NCI-H446 (cell line): ENCODE measurements around the gene UBAC1.
A peak's percentile ranks its signal among the peaks of the same experiment; 100 is the strongest.
"Not testable (repeated sequence)": the region's sequence is repeated elsewhere in the genome, so short reads cannot be mapped to it uniquely, and the experiment has no call there.

Experiments
- DNase-seq, 2 experiments: peaks; one replicate each; lab custom pipeline; 2025; lab: John Stamatoyannopoulos, UW

UBAC1 gene

DNA sequence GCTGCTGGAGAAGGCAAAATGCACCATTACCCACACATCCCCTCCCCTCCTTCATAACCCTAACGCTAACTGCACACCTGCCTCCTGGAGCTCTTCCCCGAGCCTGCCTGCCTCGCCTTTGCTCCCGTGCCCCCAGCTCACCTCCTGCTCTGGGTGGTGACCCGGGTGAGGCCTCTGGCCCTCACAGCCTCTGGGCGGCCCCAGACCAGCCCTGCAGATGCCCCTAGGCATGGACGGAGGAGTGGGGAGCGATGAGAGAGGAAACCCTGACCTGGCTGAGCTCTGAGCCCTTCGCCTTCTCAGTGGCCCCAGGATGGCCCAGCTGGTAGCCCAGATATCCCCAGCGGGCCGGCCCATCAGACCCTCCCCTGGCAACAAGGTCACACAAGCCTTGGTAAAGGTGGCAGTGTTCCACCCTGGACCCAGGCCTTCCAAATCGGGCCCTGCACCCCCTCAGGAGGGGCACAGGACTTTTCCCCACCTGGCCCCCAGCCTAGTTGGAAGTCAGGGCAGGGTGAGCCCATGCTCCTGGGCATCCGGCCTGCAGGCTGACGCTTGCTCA lies 39.3 kb downstream of the UBAC1 start:
- no peak for DNase-seq

DNA sequence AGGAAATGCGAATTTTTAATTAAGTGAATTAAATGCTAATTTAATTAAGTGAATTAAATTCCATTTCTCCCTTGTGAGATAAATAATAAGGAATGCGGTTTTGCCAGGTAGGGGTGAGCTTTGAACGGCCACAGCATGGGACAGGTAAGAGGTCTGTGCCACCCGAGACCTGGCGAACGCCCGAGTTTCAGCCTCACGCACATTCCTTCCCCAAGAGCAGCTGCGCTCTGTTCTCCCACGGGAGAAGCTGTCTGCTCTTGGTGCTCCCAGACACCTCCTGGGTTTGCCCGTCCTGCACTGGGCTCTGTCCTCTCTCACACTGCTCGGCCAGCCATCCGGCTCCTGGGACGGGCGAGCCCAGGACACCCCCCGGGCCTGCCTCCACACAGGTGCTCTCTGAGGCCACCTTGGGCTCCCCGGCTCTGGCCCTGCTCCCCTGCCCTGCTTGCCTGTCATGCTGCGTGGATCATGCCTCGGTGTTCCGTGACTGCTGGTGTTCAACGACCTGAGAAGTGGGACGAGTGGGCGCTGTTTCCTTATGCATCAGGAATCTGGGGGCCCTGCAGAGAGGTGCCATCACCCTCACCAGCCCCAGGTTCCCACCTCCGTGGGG lies 40.1 kb downstream of the UBAC1 start:
- DNase-seq: no peak

GRCh38 chr9:135920256-135920930 lies 40.8 kb downstream of the UBAC1 start:
- no peak for DNase-seq

- no peak for DNase-seq
These were observed 41.8 kb downstream of the UBAC1 start for GRCh38 chr9:135919318-135919890.

DNA sequence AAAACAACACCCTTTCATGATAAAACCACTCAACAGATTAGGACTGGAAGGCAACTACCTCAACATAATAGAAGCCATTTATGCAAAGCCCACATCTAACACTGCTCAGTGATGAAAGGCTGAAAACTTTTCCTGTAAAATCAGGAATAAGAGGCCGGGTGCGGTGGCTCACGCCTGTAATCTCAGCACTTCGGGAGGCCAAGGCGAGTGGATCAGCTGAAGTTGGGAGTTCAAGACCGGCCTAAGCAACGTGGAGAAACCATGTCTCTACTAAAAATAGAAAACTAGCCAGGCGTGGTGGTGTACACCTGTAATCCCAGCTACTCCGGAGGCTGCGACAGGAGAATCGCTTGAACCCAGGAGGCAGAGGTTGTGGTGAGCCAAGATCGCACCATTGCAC lies 44.9 kb downstream of the UBAC1 start:
- not testable (repeated sequence) for DNase-seq

DNA sequence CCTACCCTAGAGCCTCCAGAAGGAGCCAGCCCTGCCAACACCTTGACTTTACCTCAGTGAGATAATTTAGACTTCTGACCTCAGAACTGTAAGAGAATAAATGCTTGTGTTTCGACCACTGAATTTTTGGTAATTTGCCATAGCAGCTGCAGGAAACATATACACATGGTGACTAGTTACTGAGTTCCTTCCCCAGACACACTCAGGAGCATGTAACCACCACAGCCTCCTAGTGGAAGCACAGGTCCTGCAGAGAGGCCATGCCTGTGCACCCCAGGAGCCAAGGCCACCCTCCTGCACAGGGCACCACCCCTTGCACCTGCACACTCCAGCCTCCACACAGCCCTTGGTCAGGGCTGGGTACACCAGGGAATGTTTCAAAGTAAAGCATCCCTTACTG lies 46.3 kb downstream of the UBAC1 start:
- no peak for DNase-seq

DNA sequence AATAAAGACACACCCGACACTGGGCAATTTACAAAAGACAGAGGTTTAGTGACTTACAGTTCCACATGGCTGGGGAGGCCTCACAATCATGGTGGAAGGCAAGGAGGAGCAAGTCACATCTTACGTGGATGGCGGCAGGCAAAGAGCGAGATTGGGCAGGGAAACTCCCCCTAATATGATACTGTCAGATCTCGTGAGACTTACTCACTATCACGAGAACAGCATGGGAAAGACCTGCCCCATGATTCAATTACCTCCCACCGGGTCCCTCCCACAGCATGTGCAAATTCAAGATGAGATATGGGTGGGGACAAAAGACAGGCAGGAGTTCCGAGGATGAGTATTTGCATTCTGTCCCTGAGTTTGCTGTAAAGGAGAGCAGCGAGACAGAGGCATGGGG lies 49.9 kb downstream of the UBAC1 start:
- DNase-seq: not testable (repeated sequence)

DNA sequence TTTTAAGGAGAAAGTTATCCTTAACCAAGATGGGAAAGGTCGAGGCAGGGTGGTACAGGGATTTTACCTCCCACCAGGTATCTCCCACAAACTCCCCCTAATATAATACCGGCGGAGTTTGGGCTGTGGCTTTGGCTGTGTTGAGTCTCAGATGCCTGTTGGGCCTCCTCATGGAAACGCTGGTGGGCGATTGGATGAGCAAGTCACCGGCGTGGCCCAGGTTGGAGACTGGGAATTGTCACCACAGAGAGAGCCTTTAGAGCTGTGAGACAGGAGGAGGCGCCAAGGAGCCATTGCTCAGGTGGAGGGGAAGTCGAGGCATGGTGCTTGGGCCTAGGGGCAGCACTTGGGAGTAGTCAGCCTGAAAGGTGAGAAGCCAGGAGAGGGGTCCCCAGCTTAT lies 50.4 kb downstream of the UBAC1 start:
- DNase-seq: no peak

DNA sequence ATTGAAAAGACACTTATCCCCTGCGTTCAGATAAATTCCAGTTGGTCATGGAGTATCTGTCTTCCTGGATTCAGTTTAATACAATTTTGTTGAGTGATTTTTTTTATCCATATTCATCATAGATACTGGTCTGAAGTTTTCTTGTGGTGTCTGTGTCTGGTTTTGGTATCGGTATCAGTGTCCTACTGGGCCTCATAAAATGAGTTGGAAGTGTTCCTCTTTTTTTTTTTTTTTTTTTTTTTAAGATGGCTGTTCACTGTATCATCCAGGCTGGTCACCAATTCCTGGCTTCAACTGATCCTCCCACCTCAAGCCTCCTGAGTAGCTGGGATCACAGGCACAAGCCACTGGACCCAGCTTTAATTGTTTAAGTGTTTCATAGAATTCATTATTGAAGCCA lies 51.0 kb downstream of the UBAC1 start:
- no peak for DNase-seq

DNA sequence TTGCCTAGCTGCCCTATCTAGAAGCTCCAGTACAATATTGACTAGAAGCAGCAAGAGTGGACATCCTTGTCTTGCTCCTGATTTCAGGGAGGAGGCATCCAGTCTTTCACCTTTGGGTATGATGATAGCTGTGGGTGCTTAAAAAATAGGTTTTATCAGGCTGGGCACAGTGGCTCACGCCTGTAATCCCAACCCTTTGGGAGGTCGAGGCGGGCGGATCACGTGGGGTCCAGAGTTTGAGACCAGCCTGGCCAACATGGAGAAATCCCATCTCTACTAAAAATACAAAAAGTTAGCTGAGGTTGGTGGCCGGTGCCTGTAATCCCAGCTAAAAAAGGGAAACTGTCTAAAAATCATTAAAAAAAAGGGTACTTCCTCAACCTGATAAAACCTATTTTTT lies 51.8 kb downstream of the UBAC1 start:
- no peak for DNase-seq

- no peak for DNase-seq
These were observed 52.4 kb downstream of the UBAC1 start for GRCh38 chr9:135908754-135909204.

DNA sequence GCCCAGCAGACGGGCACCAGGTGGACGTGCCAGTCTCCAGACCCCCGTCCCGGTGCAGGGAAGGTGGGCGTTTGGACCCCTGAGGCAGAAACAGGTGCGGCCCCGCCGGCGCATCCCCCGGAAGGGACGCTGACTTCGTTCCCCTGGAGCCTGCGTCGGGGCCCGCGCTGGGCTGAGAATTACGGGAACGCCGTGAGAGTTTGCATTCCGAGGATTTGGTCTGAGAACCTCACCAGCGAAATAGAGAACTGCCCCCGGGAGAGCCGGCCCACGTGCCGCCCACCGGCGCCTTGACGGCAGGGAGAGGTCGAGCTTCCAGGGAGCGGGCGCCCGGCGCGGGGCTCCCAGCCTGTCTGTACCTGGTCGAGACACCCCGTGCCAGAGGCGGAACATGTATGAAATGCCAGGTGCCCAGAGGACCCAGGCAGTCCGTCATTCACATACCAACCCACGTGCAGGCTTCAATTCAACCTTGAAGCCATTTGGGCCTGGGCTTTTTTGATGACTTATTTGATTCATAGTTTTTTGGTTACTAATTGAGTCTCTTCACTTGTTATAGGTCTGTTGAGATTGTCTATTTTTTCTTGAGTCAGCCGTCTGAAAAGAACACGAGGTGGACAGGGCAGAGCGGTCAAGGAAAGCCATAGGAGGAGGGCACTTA lies 53.0 kb downstream of the UBAC1 start:
- DNase-seq: no peak

DNA sequence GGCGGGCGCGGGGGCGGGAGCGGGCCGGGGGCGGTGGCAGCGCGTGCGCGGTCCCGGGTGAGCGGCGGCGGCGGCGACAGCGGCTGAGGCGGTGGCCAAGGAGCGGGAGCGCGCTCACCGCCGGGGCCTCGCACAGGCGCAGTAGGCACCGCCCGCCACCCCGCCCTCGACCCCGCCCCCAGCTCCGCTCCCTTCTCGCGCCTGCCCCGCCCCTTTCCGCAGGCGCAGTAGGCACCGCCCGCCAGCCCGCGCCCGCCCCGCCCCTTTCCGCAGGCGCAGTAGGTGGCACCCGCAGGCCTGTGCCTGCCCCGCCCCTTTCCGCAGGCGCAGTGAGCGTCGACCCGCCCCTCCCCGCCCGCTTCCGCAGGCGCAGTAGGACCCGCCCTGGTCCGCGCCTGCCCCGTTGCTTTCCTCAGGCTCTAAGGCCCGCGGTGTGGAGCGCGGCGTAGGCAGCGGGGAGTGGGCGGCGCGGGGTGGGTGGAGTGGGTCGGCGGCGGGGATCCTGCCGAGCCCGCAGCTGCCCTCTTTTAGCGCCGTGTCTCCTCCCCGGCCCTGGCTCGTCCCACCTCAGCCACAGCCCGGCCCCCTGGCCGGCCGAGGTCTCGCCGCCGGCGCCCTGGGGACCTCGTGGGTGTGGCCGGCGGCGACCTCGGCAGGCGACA lies 53.6 kb downstream of the UBAC1 start, which contains the start of gene CAMSAP1:
Gene CAMSAP1 (minus strand): TSS at position 116 of the 662 bp plus-strand sequence. CDS start 387 bp downstream, outside the sequence.
- peak; percentile 71 to 91 for DNase-seq

DNA sequence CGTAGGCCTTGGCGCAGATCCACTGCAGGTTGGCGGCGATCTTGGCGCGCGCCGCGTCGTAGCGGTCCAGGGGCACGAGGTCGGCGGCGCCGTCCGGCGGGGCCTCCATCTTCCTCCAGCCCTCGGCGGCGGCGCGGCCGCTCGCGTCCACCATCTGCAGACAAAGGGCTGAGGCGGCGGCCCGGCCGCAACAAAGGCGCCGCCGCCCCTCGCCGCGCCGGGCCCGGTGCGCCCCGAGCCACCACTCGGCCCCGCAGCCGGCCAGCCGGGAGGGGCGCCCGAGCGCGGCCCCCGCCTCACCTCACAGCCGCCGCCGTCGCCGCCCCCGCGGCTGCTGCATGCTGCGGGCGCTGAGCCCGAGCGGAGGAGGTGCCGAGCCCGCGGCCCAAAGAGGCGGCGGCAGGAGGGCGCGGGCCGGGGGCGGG lies 54.2 kb downstream of the UBAC1 start:
- no peak for DNase-seq

DNA sequence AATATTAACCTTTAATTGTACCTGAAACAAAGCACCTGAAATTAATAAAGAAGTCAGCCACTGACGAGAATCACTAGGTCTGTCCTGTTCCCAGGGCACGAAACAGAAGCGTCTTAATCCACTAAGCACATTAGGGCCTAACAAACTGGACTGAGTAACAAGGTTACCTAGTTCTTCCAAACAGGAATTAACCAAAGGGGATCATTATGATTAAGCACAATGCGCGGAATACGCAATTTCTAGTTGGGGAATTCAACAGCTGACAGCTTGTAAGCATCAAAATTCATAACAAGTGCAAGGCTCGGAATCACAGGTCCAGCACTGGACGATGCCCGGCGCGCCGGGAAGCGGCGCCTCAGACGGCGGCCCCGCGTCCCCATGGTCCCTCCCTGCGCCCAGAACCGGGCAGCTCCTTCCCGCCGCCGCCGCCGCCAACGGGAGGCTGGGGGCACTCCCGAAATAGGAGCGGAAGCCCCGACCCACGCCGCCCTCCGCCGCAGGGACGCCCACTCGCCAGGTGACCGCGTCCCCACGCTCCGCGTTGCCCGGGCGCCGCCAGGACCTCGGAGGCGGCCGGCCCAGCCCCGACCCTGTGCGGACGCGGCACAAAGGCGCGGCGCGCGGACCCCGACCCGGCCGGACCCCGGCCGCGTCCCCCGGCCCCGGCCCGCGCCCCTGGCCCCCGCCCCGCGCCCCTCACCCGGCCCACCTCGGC lies 54.7 kb downstream of the UBAC1 start:
- no peak for DNase-seq

GRCh38 chr9:135905380-135906258 lies 55.6 kb downstream of the UBAC1 start:
- no peak for DNase-seq

GRCh38 chr9:135903786-135904520 lies 57.2 kb downstream of the UBAC1 start:
- DNase-seq: no peak

DNA sequence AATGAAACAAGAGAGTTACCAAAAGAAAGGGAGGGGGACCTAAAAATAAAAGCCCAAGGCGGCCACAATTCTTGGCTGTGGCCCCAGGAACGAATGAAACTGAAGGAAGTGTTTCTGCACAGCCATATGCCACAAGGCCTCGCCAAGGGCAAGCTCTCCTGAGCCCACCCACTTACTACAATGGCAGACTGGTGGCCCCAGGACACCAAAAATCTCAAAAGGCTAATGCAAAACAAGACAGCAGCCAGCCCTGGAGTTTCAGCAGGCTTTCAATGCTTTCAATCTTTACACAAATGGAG lies 57.9 kb downstream of the UBAC1 start:
- no peak for DNase-seq

DNA sequence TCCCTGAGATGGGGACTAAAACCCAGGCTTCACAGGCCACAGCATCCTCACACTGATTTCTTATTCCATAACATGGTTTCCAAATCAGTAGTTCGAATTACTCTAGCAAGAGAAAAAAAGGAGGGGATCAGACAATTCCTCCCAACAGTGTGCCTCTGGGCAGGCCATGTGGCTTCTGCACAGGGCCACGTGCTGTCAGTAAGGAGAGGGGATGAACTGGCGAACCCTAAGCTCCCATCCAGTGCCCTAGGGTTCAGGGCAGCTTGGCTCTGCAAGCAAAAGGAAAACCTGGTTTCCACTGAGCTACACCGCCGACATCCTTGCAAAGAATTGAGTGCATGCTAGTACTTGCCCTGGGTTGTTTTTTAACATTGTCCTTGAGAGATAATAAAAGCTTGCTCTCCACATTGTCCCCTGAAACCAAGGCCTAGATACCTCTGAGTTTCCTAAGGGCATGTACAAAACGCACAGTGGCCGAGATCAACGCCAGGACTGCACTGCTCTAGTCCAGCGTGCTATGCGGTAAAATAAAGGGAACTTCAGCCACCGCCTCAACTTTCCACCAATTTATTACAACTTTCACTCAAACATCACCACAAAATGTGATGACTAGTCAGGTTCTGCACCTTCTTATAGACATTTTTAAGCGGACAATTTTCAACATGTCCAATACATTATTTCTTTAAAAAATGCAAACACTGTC lies 58.4 kb downstream of the UBAC1 start:
- DNase-seq: no peak
